ENCODE results near the gene MGLL. TPM values are rescaled to one million over a fixed set of nuclear protein-coding genes. Genes with fewer than 3 reads are reported as not detected.

The MGLL gene
- total and polyA plus RNA-seq, 4 donors = 9.4 to 277 (median 74.2) TPM

- no peak for DNase-seq (ENCODE audit: low spot score)
- no peak overlapping the region for H3K4me3 ChIP-seq (ENCODE audit: low read depth in 1 of 3, low read length in 3 of 3)
- no peaks in the 10 kb centered on the region for H3K27me3 ChIP-seq (ENCODE audit: control insufficient read depth in 4 of 4, insufficient read depth in 4 of 4, low read length in 3 of 4)
- H3K9me3 ChIP-seq (ENCODE audit: control insufficient read depth in 4 of 4, low read length in 3 of 4) = no peaks in the 10 kb centered on the region
- H3K4me1 ChIP-seq (ENCODE audit: control insufficient read depth in 4 of 4, insufficient read depth in 4 of 4, low read length in 3 of 4) = peaks cover 0 to 2% (median 0%) of the 10 kb centered on the region in 4 donors
- H3K27ac ChIP-seq (ENCODE audit: low read depth in 1 of 2, low read length in 2 of 2) = no peak overlapping the region
- no peak overlapping the region for H3K9ac ChIP-seq (ENCODE audit: low read depth in 1 of 2, low read length in 2 of 2)
- 93% methylated on average over 17 of the region's 17 CpGs for WGBS
- TF ChIP-seq MAX (IDR thresholded peaks at IDR 0.05) (no peak), YY1 (IDR thresholded peaks at IDR 0.05) (no peak), FOXA2 (IDR thresholded peaks at IDR 0.05) (no peak)
- H3K36me3 ChIP-seq (ENCODE audit: control insufficient read depth in 4 of 4, insufficient read depth in 3 of 4, low read depth in 1 of 4, low read length in 3 of 4) = peaks cover 2 to 35% (median 14%) of the 10 kb centered on the region in 4 donors
Observed at GRCh38 chr3:127720985-127721935, 101.1 kb downstream of the MGLL start.

GRCh38 chr3:127720161-127720823 lies 102.0 kb downstream of the MGLL start:
- TF ChIP-seq, protein P1, sequence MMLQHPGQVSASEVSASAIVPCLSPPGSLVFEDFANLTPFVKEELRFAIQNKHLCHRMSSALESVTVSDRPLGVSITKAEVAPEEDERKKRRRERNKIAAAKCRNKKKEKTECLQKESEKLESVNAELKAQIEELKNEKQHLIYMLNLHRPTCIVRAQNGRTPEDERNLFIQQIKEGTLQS (IDR thresholded peaks at IDR 0.05) = no peak
- TF ChIP-seq GABPA (IDR thresholded peaks at IDR 0.05 in 1 of 2, conservative IDR thresholded peaks at IDR 0.05 in 1 of 2) = no peak
- TF ChIP-seq HNF4G (IDR thresholded peaks at IDR 0.05) = no peak
- no peak for TF ChIP-seq RXRA (IDR thresholded peaks at IDR 0.05)
- TF ChIP-seq ZBTB33 (IDR thresholded peaks at IDR 0.05) = no peak
- no peak for TF ChIP-seq MAX (IDR thresholded peaks at IDR 0.05)
- TF ChIP-seq SP1 (IDR thresholded peaks at IDR 0.05) = no peak
- DNase-seq (ENCODE audit: low spot score) = no peak
- Histone ChIP-seq H3K27me3 (ENCODE audit: control insufficient read depth in 4 of 4, insufficient read depth in 4 of 4, low read length in 3 of 4) (no peaks in the 10 kb centered on the region), H3K36me3 (ENCODE audit: control insufficient read depth in 4 of 4, insufficient read depth in 3 of 4, low read depth in 1 of 4, low read length in 3 of 4) (peaks cover 2 to 43% (median 15%) of the 10 kb centered on the region in 4 donors), H3K27ac (ENCODE audit: low read depth in 1 of 2, low read length in 2 of 2) (no peak overlapping the region), H3K4me1 (ENCODE audit: control insufficient read depth in 4 of 4, insufficient read depth in 4 of 4, low read length in 3 of 4) (peaks cover 0 to 2% (median 0%) of the 10 kb centered on the region in 4 donors), H3K9ac (ENCODE audit: low read depth in 1 of 2, low read length in 2 of 2) (no peak overlapping the region), H3K9me3 (ENCODE audit: control insufficient read depth in 4 of 4, low read length in 3 of 4) (no peaks in the 10 kb centered on the region), H3K4me3 (ENCODE audit: low read depth in 1 of 3, low read length in 3 of 3) (no peak overlapping the region)
- 96% methylated on average over 15 of the region's 15 CpGs for WGBS

GRCh38 chr3:127719369-127719768 lies 102.9 kb downstream of the MGLL start:
- H3K9me3 ChIP-seq (ENCODE audit: control insufficient read depth in 4 of 4, low read length in 3 of 4) = no peaks in the 10 kb centered on the region
- DNase-seq (ENCODE audit: low spot score) = no peak
- no peak for TF ChIP-seq TAF1 (conservative IDR thresholded peaks at IDR 0.05)
- no peak for TF ChIP-seq RAD21 (IDR thresholded peaks at IDR 0.05)
- TF ChIP-seq GABPA (IDR thresholded peaks at IDR 0.05 in 1 of 2, conservative IDR thresholded peaks at IDR 0.05 in 1 of 2) = no peak
- TF ChIP-seq RXRA (IDR thresholded peaks at IDR 0.05) = no peak
- TF ChIP-seq, protein P2, sequence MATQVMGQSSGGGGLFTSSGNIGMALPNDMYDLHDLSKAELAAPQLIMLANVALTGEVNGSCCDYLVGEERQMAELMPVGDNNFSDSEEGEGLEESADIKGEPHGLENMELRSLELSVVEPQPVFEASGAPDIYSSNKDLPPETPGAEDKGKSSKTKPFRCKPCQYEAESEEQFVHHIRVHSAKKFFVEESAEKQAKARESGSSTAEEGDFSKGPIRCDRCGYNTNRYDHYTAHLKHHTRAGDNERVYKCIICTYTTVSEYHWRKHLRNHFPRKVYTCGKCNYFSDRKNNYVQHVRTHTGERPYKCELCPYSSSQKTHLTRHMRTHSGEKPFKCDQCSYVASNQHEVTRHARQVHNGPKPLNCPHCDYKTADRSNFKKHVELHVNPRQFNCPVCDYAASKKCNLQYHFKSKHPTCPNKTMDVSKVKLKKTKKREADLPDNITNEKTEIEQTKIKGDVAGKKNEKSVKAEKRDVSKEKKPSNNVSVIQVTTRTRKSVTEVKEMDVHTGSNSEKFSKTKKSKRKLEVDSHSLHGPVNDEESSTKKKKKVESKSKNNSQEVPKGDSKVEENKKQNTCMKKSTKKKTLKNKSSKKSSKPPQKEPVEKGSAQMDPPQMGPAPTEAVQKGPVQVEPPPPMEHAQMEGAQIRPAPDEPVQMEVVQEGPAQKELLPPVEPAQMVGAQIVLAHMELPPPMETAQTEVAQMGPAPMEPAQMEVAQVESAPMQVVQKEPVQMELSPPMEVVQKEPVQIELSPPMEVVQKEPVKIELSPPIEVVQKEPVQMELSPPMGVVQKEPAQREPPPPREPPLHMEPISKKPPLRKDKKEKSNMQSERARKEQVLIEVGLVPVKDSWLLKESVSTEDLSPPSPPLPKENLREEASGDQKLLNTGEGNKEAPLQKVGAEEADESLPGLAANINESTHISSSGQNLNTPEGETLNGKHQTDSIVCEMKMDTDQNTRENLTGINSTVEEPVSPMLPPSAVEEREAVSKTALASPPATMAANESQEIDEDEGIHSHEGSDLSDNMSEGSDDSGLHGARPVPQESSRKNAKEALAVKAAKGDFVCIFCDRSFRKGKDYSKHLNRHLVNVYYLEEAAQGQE (IDR thresholded peaks at IDR 0.05) = no peak
- TF ChIP-seq FOXA2 (IDR thresholded peaks at IDR 0.05) = no peak
- TF ChIP-seq ZBTB33 (IDR thresholded peaks at IDR 0.05) = no peak
- TF ChIP-seq JUND (IDR thresholded peaks at IDR 0.05) = no peak
- no peak for TF ChIP-seq FOXA1 (IDR thresholded peaks at IDR 0.05)
- TF ChIP-seq SP1 (IDR thresholded peaks at IDR 0.05) = no peak
- TF ChIP-seq MAX (IDR thresholded peaks at IDR 0.05) = no peak
- no peak for TF ChIP-seq HNF4A (conservative IDR thresholded peaks at IDR 0.05)
- TF ChIP-seq, protein P1 (IDR thresholded peaks at IDR 0.05) = no peak
- peaks cover 2 to 52% (median 16%) of the 10 kb centered on the region in 4 donors for H3K36me3 ChIP-seq (ENCODE audit: control insufficient read depth in 4 of 4, insufficient read depth in 3 of 4, low read depth in 1 of 4, low read length in 3 of 4)
- WGBS = 98% methylated on average over 8 of the region's 8 CpGs
- H3K9ac ChIP-seq (ENCODE audit: low read depth in 1 of 2, low read length in 2 of 2) = no peak overlapping the region
- H3K27me3 ChIP-seq (ENCODE audit: control insufficient read depth in 4 of 4, insufficient read depth in 4 of 4, low read length in 3 of 4) = no peaks in the 10 kb centered on the region
- H3K4me3 ChIP-seq (ENCODE audit: low read depth in 1 of 3, low read length in 3 of 3) = no peak overlapping the region
- peaks cover 0 to 2% (median 0%) of the 10 kb centered on the region in 4 donors for H3K4me1 ChIP-seq (ENCODE audit: control insufficient read depth in 4 of 4, insufficient read depth in 4 of 4, low read length in 3 of 4)
- H3K27ac ChIP-seq (ENCODE audit: low read depth in 1 of 2, low read length in 2 of 2) = no peak overlapping the region
